GM21528 (cell line): Measurements from ENCODE around the gene ACMSD.
"Not testable (repeated sequence)": the region's sequence is repeated elsewhere in the genome, so short reads cannot be mapped to it uniquely, and the experiment has no call there.

ENCODE experiments used
- ATAC-seq: cut with Tn5 transposase; IDR thresholded peaks from one replicate; pipeline ENCODE4 v1.9.1; 2021; ENCODE audit warnings: mild to moderate bottlenecking, moderate library complexity; ENCODE audit not compliant: unreplicated experiment, low FRiP score

The ACMSD gene

GRCh38 chr2:134900151-134900550, 61.7 kb downstream of the ACMSD start:
- ATAC-seq = no peak

GRCh38 chr2:134903701-134904100, 65.3 kb downstream of the ACMSD start:
- ATAC-seq = not testable (repeated sequence)

GRCh38 chr2:134905168-134905567, 66.8 kb downstream of the ACMSD start:
- no peak for ATAC-seq

DNA sequence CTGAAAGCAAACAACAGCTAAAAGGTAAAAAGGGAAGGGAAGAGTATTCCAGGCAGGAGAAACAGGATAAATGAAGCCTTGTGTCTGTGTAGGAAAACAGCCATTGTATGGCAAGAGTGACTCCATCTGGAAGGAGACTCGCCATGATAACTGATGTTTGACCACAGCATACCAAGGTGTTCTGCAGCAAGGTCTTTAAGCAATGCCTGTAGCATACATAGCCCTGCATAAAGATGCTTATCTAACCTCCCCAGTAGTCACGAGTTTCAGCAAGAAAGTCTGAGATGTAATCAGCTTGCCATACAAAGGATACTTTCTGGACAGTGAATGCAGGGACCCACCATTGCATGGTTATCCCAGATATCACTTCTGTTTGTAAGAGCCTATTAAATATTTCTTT, 68.3 kb downstream of the ACMSD start:
- ATAC-seq = no peak

DNA sequence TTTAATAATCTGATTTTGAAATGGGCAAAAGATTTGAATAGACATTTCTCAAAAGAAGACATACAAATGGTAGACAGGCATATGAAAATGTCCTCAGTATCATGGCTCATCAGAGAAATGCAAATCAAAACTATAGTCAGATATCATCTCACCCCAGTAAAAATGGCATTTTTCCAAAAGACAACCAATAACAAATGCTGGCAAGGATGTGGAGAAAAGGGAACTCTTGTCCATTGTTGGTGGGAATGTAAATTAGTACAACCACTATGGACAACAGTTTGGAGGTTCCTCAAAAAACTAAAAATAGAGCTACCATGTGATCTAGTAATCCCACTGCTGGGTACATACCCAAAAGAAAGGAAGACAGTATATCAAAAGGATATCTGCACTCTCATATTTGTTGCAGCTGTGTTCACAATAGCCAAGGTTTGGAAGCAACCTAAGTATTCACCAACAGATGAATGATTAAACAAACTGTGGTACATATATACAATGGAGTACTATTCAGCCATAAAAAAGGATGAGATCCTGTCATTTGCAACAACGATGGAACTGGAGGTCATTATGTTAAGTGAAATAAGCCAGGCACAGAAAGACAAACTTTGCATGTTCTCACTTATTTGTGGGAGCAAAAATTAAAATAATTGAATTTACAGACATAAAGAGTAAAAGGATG, 69.2 kb downstream of the ACMSD start:
- not testable (repeated sequence) for ATAC-seq

DNA sequence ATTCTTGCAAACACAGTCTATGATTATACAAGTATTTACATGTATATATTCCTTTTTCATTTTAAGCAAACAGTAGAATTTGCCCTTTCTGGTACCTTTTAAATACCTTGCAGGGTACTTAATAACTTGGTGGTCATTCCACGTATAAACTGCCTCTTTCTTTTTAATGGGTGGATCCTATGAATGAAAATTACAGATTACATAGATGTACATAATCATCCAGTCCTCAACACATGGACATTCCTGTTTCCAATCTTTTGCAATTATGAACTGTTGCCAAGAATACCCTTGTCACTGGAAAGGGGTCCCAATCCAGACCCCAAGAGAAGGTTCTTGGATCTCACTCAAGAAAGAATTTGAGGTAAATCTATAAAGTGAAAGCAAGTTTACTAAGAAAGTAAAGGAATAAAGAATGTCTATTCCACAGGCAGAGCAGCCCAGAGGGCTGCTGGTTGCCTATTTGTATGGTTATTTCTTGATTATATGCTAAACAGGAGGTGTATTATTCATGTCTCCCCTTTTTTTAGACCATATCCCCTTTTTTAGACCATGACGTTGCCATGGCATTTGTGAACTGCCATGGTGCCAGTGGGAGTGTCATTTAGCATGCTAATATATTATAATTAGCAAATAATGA, 72.5 kb downstream of the ACMSD start:
- ATAC-seq = no peak

- ATAC-seq = no peak
Observed at GRCh38 chr2:134911400-134911785, 73.0 kb downstream of the ACMSD start.

GRCh38 chr2:134912361-134912760, 73.9 kb downstream of the ACMSD start:
- ATAC-seq = no peak

DNA sequence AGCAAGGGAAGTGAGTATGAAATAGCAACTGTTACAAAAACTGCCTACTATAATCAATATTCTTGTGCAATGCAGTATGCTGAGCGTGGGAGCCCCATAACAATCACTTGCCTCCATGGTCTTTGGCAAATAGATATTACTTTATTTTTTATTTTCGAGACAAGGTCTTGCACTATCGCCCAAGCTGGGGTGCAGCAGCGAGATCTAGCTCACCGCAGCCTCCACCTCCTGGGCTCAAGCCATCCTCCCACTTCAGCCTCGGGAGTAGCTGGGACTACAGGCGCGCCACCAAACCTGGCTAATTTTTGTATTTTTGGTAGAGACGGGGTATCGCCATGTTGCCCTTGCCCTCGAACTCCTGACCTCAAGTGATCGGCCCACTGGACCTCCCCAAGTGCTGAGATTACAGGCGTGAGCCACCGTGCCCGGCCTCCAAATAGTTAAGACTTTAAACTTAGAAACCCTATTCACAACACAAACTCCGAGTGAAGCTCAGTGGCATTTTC, 79.0 kb downstream of the ACMSD start:
- ATAC-seq = no peak

- peak; percentile 84 for ATAC-seq
Observed at GRCh38 chr2:134917888-134918525, 79.6 kb downstream of the ACMSD start.

- ATAC-seq = peak; percentile 82
Observed at GRCh38 chr2:134918526-134919340, 80.3 kb downstream of the ACMSD start, which contains the start of gene CCNT2. CCNT2 (plus strand) TSS chr2:134918822; CDS start chr2:134918855, 33 bp downstream.

- peak; percentile 12 for ATAC-seq
Observed at GRCh38 chr2:134919341-134920210, 81.2 kb downstream of the ACMSD start.

DNA sequence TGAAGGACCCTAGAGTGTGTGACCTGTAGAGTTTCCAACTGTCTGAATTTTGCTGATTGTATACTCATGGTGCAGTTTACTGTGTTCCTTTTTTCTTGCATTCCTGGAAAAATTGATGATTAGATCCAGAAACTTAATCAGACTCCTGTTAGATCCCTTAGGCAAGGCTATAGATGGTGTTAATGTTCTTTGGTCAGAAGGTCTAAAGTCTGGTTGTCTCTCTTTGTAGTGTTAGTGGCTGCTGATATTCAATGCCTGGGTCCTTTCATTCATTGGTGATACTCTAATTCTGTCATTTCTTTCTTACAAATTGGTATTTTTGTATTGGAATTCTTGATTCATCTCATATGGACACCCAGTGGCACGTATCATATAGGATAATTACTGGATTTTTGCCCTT, 86.5 kb downstream of the ACMSD start:
- no peak for ATAC-seq

- no peak for ATAC-seq
Observed at GRCh38 chr2:134926231-134926931, 88.0 kb downstream of the ACMSD start.

GRCh38 chr2:134927195-134927594, 88.8 kb downstream of the ACMSD start:
- no peak for ATAC-seq

DNA sequence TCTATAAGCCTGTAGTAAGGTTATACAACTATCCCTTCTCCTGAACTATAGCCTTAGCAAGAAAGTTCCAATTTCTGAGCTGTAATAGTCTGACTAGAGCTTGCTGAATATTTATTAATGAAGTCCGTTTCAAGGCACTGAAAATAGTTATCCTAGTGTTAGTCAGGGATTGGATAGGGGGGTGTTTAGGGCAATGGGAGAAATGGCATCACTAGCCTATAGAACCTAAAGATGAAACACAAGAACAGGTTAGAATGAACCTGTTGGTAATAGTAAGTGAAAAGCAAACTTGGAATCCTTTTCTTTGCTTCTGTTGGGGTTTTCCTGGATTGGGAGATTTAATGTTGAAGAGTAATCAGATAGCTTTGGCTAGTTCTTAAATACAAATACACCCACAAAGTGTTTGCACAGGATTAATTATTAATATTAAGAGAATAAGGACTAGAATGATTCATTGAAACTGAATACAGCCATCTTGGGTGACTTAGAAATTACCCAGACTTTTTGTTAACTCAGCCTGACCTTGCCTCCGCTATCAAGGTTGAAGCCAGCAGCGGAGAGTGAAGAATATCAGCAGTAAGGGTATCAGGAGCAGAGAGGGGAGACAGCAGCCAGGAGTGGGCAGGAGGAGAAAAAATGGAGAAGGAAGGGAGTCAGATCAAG, 94.6 kb downstream of the ACMSD start:
- ATAC-seq = no peak

- no peak for ATAC-seq
Observed at GRCh38 chr2:134933732-134934131, 95.3 kb downstream of the ACMSD start.

DNA sequence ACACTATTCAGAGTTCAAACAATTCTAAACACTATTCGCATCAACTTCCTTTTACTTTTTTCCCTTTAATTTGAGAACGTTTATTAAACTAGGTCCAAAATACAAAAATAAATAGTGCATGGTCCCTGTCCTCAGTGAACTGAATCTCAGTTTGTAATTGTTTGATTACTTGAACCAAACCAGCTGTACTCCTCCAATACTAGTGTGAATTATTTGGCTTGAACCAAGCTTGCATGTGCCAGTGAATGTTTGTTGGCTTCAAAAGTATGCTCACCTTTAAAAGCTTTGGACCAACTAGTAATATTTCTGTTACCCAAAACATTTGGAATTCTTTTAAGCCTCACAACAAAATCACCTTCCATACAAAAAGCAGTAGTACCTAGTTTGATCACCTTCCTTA, 95.7 kb downstream of the ACMSD start:
- no peak for ATAC-seq

GRCh38 chr2:134934641-134935040, 96.2 kb downstream of the ACMSD start:
- ATAC-seq = no peak
